IMR-90 (cell line): ENCODE measurements around the gene GABRQ. TPM values are rescaled to one million over a fixed set of nuclear protein-coding genes. Genes with fewer than 3 reads are reported as not detected.

Source experiments
- ATAC-seq: fragments of 200-7000 bp; cut with Tn5 transposase; 2 replicates; pipeline ENCODE4 v1.9.1; 2020; ENCODE audit warnings: low read depth, mild to moderate bottlenecking, moderate library complexity
- Bru-seq: library from RNA; stranded (reverse); fragments of 400-500 nt; gene quantifications from one replicate; lab custom pipeline; 2021; lab: Mats Ljungman, UMichigan
- BruChase-seq, 2 experiments: library from RNA; stranded (reverse); fragments of 400-500 nt; gene quantifications; one replicate each; lab custom pipeline; 2021; lab: Mats Ljungman, UMichigan
- BruUV-seq: library from RNA; stranded (reverse); fragments of 400-500 nt; replicated peaks from 2 replicates; lab custom pipeline; 2021; lab: Mats Ljungman, UMichigan
- CTCF ChIA-PET: fragments of 300-600 bp; formaldehyde crosslinking; extraction: SDS; loops from one replicate; lab custom pipeline; 2021; ENCODE audit warnings: antibody characterized with exemption; lab: Yijun Ruan, JAX
- POLR2A ChIA-PET: fragments of 300-600 bp; sonication (Branson Sonifier 250); formaldehyde crosslinking; loops from one replicate; lab custom pipeline; 2022; ENCODE audit warnings: antibody characterized with exemption; ENCODE audit not compliant: unreplicated experiment; lab: Charles Lee
- DNase-seq: peaks from one replicate; pipeline ENCODE4 v3.0.0; 2013
- H2AFZ ChIP-seq: replicated peaks from 2 replicates; pipeline ENCODE3; 2013; ENCODE audit warnings: low read length, mild to moderate bottlenecking; ENCODE audit not compliant: poor library complexity
- H2AK5ac ChIP-seq: 2 replicates; pipeline ENCODE4 v1.6.1; 2013; ENCODE audit warnings: low read depth, low read length, inconsistent platforms
- H2AK9ac ChIP-seq: replicated peaks from 2 replicates; pipeline ENCODE3; 2013; ENCODE audit warnings: mild to moderate bottlenecking, low read depth, low read length, moderate library complexity; ENCODE audit not compliant: poor library complexity
- H2BK120ac ChIP-seq: 2 replicates; pipeline ENCODE4 v1.6.1; 2013; ENCODE audit warnings: low read depth, low read length, inconsistent platforms
- H2BK15ac ChIP-seq: 3 replicates; pipeline ENCODE4 v1.6.1; 2013; ENCODE audit warnings: low read depth, low read length, inconsistent platforms
- H2BK20ac ChIP-seq: 2 replicates; pipeline ENCODE4 v1.6.1; 2013; ENCODE audit warnings: low read depth, mild to moderate bottlenecking, inconsistent platforms, low read length, moderate library complexity
- H2BK5ac ChIP-seq: 2 replicates; pipeline ENCODE4 v1.6.1; 2013; ENCODE audit warnings: mild to moderate bottlenecking, low read depth, low read length, inconsistent platforms; ENCODE audit not compliant: poor library complexity, severe bottlenecking
- H3K14ac ChIP-seq: replicated peaks from 2 replicates; pipeline ENCODE4 v1.6.1; 2013; ENCODE audit warnings: low read depth, low read length, inconsistent platforms
- H3K18ac ChIP-seq: 2 replicates; pipeline ENCODE4 v1.6.1; 2013; ENCODE audit warnings: low read depth, low read length, control low read depth
- H3K23ac ChIP-seq: 2 replicates; pipeline ENCODE4 v1.6.1; 2013; ENCODE audit warnings: low read depth, low read length, inconsistent platforms
- H3K27ac ChIP-seq: 2 replicates; pipeline ENCODE4 v1.5.1; 2013; ENCODE audit warnings: mild to moderate bottlenecking, control low read depth, low read length; ENCODE audit not compliant: insufficient read depth
- H3K27me3 ChIP-seq: 2 replicates; pipeline ENCODE4 v1.6.1; 2013; ENCODE audit warnings: low read length; ENCODE audit not compliant: control insufficient read depth, insufficient read depth
- H3K36me3 ChIP-seq: 2 replicates; pipeline ENCODE4 v1.6.1; 2013; ENCODE audit warnings: low read length, mixed read lengths; ENCODE audit not compliant: control insufficient read depth, insufficient read depth
- H3K4ac ChIP-seq: 2 replicates; pipeline ENCODE4 v1.6.1; 2013; ENCODE audit warnings: low read depth, low read length, inconsistent platforms
- H3K4me1 ChIP-seq: 2 replicates; pipeline ENCODE4 v1.6.1; 2013; ENCODE audit warnings: low read length, mixed read lengths; ENCODE audit not compliant: control insufficient read depth, insufficient read depth
- H3K4me2 ChIP-seq: 2 replicates; pipeline ENCODE4 v1.6.1; 2013; ENCODE audit warnings: low read depth, mild to moderate bottlenecking, control low read depth, low read length, moderate library complexity
- H3K4me3 ChIP-seq: 2 replicates; pipeline ENCODE4 v1.5.1; 2013; ENCODE audit warnings: low read depth, mild to moderate bottlenecking, control low read depth, low read length, moderate library complexity; ENCODE audit not compliant: insufficient read depth
- H3K56ac ChIP-seq: 2 replicates; pipeline ENCODE4 v1.6.1; 2013; ENCODE audit warnings: low read length, inconsistent platforms; ENCODE audit not compliant: insufficient read depth; ENCODE audit errors: extremely low read depth
- H3K79me1 ChIP-seq, 2 experiments: 2 replicates each; pipeline ENCODE4 v1.6.1; 2013; ENCODE audit warnings: low read length in 2 of 2, inconsistent platforms in 1 of 2, low read depth in 1 of 2
- H3K9ac ChIP-seq: 2 replicates; pipeline ENCODE4 v1.6.1; 2013; ENCODE audit warnings: low read depth, low read length, control low read depth
- H3K9me1 ChIP-seq: 2 replicates; pipeline ENCODE4 v1.6.1; 2013; ENCODE audit warnings: low read length, inconsistent platforms; ENCODE audit not compliant: insufficient read depth
- H3K9me3 ChIP-seq: 2 replicates; pipeline ENCODE4 v1.6.1; 2013; ENCODE audit warnings: low read length; ENCODE audit not compliant: control insufficient read depth, insufficient read depth
- H4K20me1 ChIP-seq: 2 replicates; pipeline ENCODE4 v1.6.1; 2013; ENCODE audit warnings: low read length, inconsistent platforms; ENCODE audit not compliant: insufficient read depth
- H4K5ac ChIP-seq: 2 replicates; pipeline ENCODE4 v1.6.1; 2013; ENCODE audit warnings: mild to moderate bottlenecking, low read depth, low read length, control low read depth
- H4K8ac ChIP-seq, 2 experiments: 2 replicates each; pipeline ENCODE4 v1.6.1; 2013; ENCODE audit warnings: low read depth in 2 of 2, low read length in 2 of 2, control low read depth in 1 of 2, inconsistent platforms in 1 of 2
- H4K91ac ChIP-seq: 2 replicates; pipeline ENCODE4 v1.6.1; 2013; ENCODE audit warnings: low read depth, low read length, inconsistent platforms; ENCODE audit not compliant: insufficient read depth
- FOS ChIP-seq: fragments of 150-350 bp; IDR thresholded peaks from 2 replicates; pipeline ENCODE4 v1.6.1; 2016; ENCODE audit warnings: low read depth, low read length
- whole genome bisulfite sequencing, 2 experiments: methylation state at CpG; one replicate each; pipeline versions ENCODE4 v1.1.5 to v1.1.7; 2013; ENCODE audit warnings: missing lambda C conversion rate in 2 of 2; ENCODE audit not compliant: insufficient read length in 1 of 2; ENCODE audit errors: extremely low coverage in 2 of 2; 5-methylcytosine and 5-hydroxymethylcytosine counted together
- dilution Hi-C: fragments of 300-500 bp; cut with HindIII; formaldehyde crosslinking; loops from one replicate; pipeline ENCODE4 v1.14.3; 2018; ENCODE audit warnings: low sequenced_read_pairs; ENCODE audit not compliant: unreplicated experiment
- in situ Hi-C: fragments of 300-500 bp; cut with MboI; formaldehyde crosslinking; loops from 3 replicates; pipeline ENCODE4 v1.14.3; 2019; ENCODE audit warnings: low sequenced_read_pairs, inconsistent platforms, mixed read lengths
- intact Hi-C: fragments of 100-400 bp; cut with micrococcal nuclease; formaldehyde crosslinking; loops from 2 replicates; pipeline ENCODE4 v1.10.0; 2022
- long read RNA-seq: library from polyadenylated mRNA; unstranded; transcript quantifications from one replicate; pipeline ENCODE4 v2.0.0, GENCODE V29; 2021; ENCODE audit not compliant: unreplicated experiment
- polyA plus RNA-seq, 3 experiments: library from polyadenylated mRNA; depleted of rRNA; stranded (reverse); fragments of >200 nt; gene quantifications; 2 replicates each; pipeline ENCODE4 v1.2.3, GENCODE V29; 2012; ENCODE audit warnings: low replicate concordance in 1 of 3
- total RNA-seq: library from RNA; depleted of rRNA; stranded (reverse); fragments of >200 nt; gene quantifications from 2 replicates; pipeline ENCODE4 v1.2.3, GENCODE V29; 2012; rRNA removed
- TF ChIP-seq, protein P1 (sequence below): fragments of 150-350 bp; IDR thresholded peaks from 2 replicates; pipeline ENCODE4 v1.6.1; 2017; ENCODE audit warnings: mild to moderate bottlenecking, antibody characterized with exemption, low read length, low read depth

The GABRQ gene
- total RNA-seq (under 0.01 TPM in 1 of 2 replicates, not detected in the other), polyA plus RNA-seq (2012; rRNA removed) (0.03 TPM in 2 replicates), Bru-seq, nascent RNA (not detected), BruChase-seq, experiment 1, labeled RNA remaining after a 6-hour chase (not detected), BruChase-seq, experiment 2, labeled RNA remaining after a 2-hour chase (not detected)
- 0.01 TPM in 2 replicates for polyA plus RNA-seq (2012; cell fraction: cytosol; rRNA removed)
- polyA plus RNA-seq (2012; cell fraction: nucleus; rRNA removed; ENCODE audit: low replicate concordance), result 0.01 and 0.06 TPM in 2 replicates
- long read RNA-seq, result 0 reads

DNA sequence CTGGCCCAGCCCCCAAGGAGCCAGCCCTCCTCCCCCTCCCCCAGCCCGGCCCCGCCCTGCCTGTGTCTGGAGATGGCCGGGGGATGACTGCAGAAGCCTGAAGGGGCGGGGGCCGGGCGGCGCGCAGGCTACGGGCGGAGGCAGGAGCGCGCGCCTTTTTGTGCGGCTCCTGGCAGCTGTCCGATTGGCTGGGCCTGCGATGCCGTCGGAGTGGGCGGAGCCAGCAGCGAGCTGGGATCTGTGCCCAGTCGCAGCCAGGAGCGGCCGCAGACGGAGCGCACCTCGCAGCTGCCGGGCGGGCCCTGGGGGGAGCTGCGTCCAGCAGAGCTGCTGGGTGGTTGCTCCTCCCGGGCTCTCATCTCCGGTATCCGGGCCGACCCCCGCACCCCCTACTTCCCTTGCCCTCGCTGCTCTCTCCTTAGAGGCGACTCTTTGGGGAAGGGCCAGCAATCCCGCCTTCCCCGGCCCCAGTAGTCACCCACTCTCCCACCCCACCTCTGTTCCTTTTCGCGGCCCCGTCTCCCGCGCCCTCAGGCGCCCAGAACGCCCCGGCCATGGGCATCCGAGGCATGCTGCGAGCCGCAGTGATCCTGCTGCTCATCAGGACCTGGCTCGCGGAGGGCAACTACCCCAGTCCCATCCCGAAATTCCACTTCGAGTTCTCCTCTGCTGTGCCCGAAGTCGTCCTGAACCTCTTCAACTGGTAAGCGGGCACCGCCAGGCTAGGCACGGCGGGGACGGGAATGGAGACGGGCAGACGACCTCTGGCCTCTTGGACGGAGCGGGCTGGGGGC, at the start of gene GABRQ:
GABRQ (plus strand) TSS at position 247 of the 794 bp plus-strand sequence; CDS start at position 555, 308 bp downstream.
- no peak within 1 kb of the TSS for H3K14ac ChIP-seq
- no peak within 1 kb of the TSS for H3K4me2 ChIP-seq
- H3K27me3 ChIP-seq, result no peaks in the 10 kb centered on the region; the same call in 1 of the 2 replicates
- ATAC-seq (no peak), DNase-seq (no peak)
- no peaks in the 10 kb centered on the region for H3K9me1 ChIP-seq
- ChIA-PET POLR2A (no interaction called here), CTCF (no interaction called here)
- H2AFZ ChIP-seq, result peak within 1 kb of the TSS; percentile 43
- H2BK120ac ChIP-seq, result no peak within 1 kb of the TSS
- no peak within 1 kb of the TSS for H3K4ac ChIP-seq
- no peak within 1 kb of the TSS for H2BK20ac ChIP-seq
- in situ Hi-C loops (loop anchor here (10.0 to 25.0 kb wide), 2 partner anchors 876 to 1483 kb away; no protein-coding TSS in a partner anchor), dilution Hi-C loops (no loop called here), intact Hi-C loops (loop anchor here (5.0 kb wide), 1 partner anchor 886 kb away; no protein-coding TSS in a partner anchor)
- no peak within 1 kb of the TSS for H3K56ac ChIP-seq
- no peaks in the 10 kb centered on the region for H4K20me1 ChIP-seq
- H4K5ac ChIP-seq, result no peak within 1 kb of the TSS
- no peak within 1 kb of the TSS for H2BK5ac ChIP-seq
- BruUV-seq, result no TSS peak
- H3K23ac ChIP-seq, result no peak within 1 kb of the TSS
- H3K27ac ChIP-seq, result no peak within 1 kb of the TSS
- no peak within 1 kb of the TSS for H3K4me3 ChIP-seq
- H2AK9ac ChIP-seq, result no peak within 1 kb of the TSS
- H3K18ac ChIP-seq, result no peak within 1 kb of the TSS
- no peak within 1 kb of the TSS for H4K91ac ChIP-seq
- H3K9me3 ChIP-seq, result peaks cover 2% of the 10 kb centered on the region; the same call in 1 of the 2 replicates
- 33% methylated on average over 23 of the region's 64 CpGs; no CpG with 5 or more reads in 1 of the 2 experiments for WGBS, 2 experiments
- H3K79me1 ChIP-seq, result no peaks in the 10 kb centered on the region
- H3K4me1 ChIP-seq, result no peaks in the 10 kb centered on the region
- H2AK5ac ChIP-seq, result no peak within 1 kb of the TSS
- H3K9ac ChIP-seq, result no peak within 1 kb of the TSS
- no peaks in the 10 kb centered on the region for H3K36me3 ChIP-seq
- H2BK15ac ChIP-seq, result no peak within 1 kb of the TSS
- TF ChIP-seq, protein P1, sequence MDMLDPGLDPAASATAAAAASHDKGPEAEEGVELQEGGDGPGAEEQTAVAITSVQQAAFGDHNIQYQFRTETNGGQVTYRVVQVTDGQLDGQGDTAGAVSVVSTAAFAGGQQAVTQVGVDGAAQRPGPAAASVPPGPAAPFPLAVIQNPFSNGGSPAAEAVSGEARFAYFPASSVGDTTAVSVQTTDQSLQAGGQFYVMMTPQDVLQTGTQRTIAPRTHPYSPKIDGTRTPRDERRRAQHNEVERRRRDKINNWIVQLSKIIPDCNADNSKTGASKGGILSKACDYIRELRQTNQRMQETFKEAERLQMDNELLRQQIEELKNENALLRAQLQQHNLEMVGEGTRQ, result no peak
- no peak for TF ChIP-seq FOS
- H4K8ac ChIP-seq, result no peak within 1 kb of the TSS
